NCI-H748 treated with DMSO at 0.1 percent for 48 hours (cell line): Measurements from ENCODE around the gene EMC1.
"Not testable (repeated sequence)": the region's sequence is repeated elsewhere in the genome, so short reads cannot be mapped to it uniquely, and the experiment has no call there.

ENCODE experiments used
- DNase-seq: peaks from one replicate; lab custom pipeline; 2025; lab: John Stamatoyannopoulos, UW

The EMC1 gene

DNA sequence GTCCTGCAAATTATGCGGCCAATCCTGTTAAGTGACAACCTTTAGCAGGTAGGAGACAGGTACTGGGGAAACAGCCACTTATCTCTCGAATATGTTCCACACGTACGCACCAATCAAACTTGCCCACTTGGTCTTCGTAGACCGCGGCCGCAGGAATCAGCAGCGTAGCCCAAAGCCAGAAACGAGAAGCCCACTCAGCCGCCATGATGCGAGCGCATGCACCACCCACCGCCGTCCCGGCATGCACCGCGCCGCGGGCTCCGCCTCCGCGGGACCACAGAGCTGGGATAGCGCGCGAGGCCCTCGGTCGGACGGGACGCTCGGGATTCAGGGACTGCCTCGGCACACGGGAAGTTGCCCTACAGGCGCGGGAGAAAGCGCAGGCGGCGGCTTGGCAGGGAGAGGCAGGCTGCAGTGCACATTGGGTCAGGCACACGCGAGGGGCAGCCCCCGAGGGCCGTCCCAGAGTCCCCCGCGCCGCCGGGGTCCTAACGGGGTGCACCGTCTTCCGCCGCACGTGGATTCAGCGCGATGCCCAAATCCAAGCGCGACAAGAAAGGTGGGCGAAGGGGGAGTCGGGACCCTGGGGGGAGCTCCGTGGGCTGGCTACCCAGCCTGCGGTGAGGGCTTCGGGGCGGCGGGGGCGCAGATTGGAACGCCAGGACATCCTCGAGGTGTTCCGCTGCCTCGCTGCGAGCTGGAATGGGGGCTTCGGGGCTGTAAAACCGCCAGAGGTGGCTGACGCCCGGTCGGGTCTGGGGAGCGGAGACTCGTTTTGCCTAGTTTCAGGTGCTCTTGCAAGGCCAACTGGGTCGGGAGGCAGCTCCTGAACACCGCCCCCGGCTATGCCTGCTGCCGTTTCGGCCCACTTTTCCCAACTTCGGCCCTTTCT is at the start of gene EMC1, which contains the start of gene MRTO4:
TSS of gene EMC1 (minus strand) at position 220 of the 892 bp plus-strand sequence. CDS start at position 205, 15 bp downstream.
TSS of gene MRTO4 (plus strand) at position 501 of the 892 bp plus-strand sequence. CDS start at position 532, 31 bp downstream.
- peak; percentile 72 for DNase-seq

- no peak for DNase-seq
These were observed 48.9 kb upstream of the EMC1 start for GRCh38 chr1:19300211-19300610.

DNA sequence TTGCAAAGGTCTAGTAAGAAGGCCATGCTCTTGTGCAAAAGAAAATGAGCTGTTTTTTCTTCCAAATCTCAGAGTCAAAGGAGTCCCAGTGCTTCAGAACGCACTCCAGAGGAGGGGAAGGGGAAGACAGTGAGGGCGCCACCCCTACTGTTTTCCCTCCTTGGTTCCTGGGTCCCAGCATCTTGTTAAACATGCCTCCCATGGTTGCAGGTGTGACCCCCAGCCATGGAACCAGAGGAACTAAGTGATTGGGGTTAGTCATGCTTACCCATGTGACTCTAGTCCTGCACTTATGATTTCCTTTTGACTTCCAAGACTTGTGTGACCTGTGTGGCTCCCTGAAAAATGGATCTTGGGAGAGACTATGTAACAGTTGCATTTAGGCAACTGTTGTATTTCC is 43.3 kb upstream of the EMC1 start:
- DNase-seq = no peak

GRCh38 chr1:19289244-19289643 is 37.9 kb upstream of the EMC1 start:
- no peak for DNase-seq

GRCh38 chr1:19288324-19289241 is 37.3 kb upstream of the EMC1 start, which contains the start of gene AKR7A3:
AKR7A3 (minus strand) TSS chr1:19288770; CDS start chr1:19288709, 61 bp downstream.
- not testable (repeated sequence) for DNase-seq

DNA sequence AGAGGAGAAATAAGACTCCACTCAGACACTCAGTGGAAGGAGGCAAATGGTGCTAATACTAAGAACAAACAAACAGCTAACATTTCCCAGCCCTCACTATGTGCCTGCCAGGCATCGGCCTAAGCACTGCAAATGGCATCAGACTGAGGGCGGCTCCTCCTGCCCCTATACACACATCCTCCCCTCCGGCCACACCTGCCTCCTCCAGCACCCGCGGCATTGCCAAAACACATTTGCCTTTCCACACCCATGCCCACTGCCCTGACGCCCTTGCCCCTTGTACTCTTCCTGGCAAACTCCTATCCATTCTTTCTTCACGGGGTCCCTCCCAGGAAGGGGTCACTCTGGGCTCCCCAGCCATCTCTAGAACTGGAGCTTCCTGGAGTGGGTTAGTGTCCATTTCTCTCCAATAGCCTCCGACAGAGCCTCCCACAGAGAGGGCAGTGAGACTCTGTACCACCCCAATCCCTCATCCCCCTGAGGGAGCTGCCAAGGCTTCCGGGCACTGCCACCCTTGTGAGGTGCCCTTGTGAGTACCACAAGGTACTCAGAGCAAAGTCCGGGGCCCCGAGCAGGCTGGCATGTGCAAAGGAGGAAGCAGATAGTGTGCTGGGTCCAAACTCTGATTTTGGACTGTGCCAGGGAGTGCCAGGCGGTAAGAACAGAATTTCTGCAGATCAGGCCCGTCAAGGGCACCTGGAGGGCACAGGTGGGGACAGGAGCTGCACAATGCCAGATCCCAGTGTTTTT is 36.3 kb upstream of the EMC1 start:
- no peak for DNase-seq

DNA sequence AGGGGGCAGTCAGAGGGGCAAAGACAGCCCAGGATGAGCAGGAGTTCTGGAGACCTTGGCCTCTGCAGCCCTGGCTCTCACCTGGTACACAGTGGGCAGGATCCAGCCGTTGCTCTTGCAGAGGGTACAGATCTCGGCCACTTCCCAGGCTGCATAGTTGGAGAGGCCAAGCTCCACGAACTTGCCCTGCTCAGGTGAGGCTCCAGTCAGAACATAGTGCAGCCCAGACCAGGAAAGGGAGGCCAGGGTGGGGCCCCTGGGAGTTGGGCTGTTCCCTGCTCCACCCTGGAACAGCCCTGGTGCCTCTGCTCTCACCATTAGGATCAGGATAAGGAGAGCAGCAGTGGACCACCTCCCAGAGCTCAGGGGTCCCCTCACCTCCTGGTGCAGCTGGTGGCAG is 34.5 kb upstream of the EMC1 start:
- not testable (repeated sequence) for DNase-seq

DNA sequence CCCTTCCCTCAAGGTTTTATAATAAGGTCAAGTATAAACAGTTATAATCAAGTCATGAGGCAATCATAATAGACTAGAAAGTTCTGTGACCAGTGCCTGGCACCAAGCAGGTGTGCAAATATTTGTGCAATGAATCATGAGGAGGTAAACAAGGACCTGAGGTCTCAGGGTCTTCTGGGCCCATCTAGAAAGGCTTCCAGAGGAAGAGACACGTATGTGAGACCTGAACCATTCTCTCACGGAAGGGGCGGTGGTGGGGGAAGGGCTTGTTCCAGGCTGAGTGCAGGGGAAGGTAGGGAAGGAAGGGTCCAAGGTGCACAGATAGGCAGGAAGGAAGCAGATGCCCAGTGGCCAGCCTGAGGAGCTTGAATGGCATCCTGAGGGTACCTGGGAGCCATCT is 34.0 kb upstream of the EMC1 start:
- DNase-seq = not testable (repeated sequence)

GRCh38 chr1:19284881-19285280 is 33.6 kb upstream of the EMC1 start:
- no peak for DNase-seq

- DNase-seq = no peak
These were observed 32.6 kb upstream of the EMC1 start for GRCh38 chr1:19283891-19284290.

- DNase-seq = no peak
These were observed 23.3 kb upstream of the EMC1 start for GRCh38 chr1:19274636-19275035.

GRCh38 chr1:19273844-19274531 is 22.7 kb upstream of the EMC1 start:
- DNase-seq = not testable (repeated sequence)

GRCh38 chr1:19273106-19273843 is 22.0 kb upstream of the EMC1 start:
- no peak for DNase-seq

DNA sequence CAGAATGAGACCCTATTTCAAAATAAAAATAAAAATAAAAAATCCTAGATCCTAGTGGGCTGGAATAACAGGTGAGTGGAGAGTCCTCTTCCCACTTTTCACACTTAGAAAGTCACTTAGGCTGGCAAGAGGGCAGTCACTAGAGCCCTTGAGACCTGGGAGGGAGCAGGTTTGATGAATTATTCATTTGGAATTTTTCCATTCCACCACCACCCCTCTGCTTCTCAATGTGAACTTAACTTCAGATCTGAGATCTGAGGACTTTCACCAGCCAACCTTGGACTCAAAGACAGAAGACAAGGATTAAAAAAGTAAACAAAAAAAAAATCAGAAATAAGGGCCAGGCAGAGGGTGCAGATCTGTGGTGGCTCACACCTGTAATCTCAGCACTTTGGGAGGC is 20.7 kb upstream of the EMC1 start:
- no peak for DNase-seq

GRCh38 chr1:19270343-19270730 is 19.0 kb upstream of the EMC1 start:
- DNase-seq = not testable (repeated sequence)

DNA sequence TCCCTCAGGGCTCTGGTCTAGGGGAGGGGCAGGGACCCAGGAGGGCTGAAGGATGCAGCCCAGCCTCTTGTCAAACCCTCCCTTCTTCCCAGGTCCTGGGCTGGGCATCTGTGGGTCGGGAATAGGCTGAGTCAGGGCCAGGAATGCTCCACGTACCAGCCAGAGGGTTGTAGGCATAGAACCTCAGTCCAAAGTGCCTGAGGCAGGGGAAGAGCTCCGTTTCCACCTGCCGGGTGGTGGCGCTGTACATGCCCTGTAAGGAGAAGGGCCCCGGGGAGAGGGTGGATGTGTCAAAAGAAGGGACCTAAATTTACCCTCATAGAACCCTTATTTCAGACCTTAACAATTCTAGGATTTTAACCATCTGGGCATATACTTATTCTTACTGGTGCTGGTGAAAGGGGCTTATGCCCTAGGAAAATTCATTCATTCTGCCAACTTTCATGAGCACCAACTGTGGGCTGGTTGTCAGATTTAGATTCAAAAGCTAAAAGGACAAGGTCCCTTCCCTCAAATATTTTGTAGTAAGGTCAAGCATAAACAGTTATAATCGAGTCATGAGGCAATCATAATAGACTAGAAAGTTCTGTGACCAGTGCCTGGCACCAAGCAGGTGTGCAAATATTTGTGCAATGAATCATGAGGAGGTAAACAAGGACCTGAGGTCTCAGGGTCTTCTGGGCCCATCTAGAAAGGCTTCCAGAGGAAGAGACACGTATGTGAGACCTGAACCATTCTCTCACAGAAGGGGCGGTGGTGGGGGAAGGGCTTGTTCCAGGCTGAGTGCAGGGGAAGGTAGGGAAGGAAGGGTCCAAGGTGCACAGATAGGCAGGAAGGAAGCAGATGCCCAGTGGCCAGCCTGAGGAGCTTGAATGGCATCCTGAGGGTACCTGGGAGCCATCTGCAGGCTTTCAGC is 18.4 kb upstream of the EMC1 start:
- DNase-seq = not testable (repeated sequence)

DNA sequence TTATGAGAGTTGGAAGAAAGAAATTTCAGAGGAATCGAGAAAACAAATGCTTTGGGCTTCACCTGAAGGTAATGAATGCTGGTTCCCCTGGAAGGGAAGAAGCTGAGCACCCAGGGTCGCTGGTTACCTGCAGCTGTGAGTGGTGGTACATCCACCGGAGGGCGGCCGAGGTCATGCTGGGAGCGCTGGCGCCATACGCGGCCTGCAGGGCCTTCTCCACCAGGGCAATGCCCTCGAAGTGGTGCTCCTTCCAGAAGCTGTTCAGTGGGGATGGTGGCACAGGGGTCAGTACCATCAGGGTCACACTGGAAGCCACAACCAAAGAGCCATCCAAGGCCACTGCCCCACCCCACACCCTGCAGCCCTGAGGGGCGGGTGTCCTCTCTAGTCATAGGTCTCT is 17.1 kb upstream of the EMC1 start:
- DNase-seq = no peak

DNA sequence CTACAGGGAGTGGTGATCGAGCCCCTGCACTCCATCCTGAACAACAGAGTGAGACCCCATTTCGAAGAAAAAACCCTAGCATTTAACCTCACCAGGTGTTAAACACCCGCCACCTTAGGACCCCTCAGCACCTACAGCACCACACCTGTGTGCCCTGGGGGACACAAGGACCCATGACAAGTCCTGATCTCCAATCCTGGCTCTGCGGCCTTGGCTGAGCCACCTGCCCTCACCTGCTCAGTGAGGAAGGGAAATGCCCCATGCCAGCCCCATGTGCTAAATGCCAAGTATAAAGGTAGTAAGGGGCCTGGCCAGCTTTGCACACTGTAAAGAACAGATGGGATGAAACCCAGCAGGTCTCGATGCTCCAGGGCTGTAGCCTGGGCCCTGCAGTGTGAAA is 11.4 kb upstream of the EMC1 start:
- no peak for DNase-seq

DNA sequence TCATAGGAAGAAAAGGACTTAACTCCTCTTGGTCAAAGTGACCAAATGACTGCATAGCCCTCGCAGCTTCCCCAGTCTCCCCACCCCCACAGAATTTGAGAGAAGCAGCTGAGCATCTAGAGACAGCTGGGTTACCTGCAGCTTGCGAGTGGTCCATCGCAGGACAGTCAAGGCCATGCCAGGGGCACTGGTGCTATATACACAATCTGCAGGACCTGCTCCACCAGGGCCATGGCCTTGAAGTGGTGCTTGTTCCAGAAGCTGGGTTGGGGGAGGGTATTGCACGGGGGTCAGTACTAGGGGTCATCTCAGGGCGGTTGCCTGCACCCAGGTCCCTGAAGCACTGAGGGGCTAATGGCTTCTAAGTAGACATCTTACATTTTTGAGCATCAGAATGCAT is 10.7 kb upstream of the EMC1 start:
- DNase-seq = no peak
